LNCaP clone FGC (cell line): Measurements from ENCODE around the gene SLC17A9.
"Not testable (repeated sequence)": the region's sequence is repeated elsewhere in the genome, so short reads cannot be mapped to it uniquely, and the experiment has no call there.

Source experiments
- DNase-seq: peaks from one replicate; pipeline ENCODE4 v3.0.0-alpha.2; 2011; ENCODE audit warnings: low read depth
- H3K4me3 ChIP-seq: 2 replicates; pipeline ENCODE4 v1.5.1; 2011; ENCODE audit warnings: mild to moderate bottlenecking, low read depth, low read length, control low read depth
- CTCF ChIP-seq: IDR thresholded peaks from 2 replicates; pipeline ENCODE4 v1.5.1; 2012; ENCODE audit warnings: mild to moderate bottlenecking; ENCODE audit not compliant: control insufficient read depth, insufficient read depth; ENCODE audit errors: extremely low read depth

Gene SLC17A9

GRCh38 chr20:62921119-62921687 lies 31.3 kb upstream of the SLC17A9 start:
- no peak overlapping the region for H3K4me3 ChIP-seq
- peak; percentile 31; the same call in 1 of the 2 replicates for TF ChIP-seq CTCF
- no peak for DNase-seq

- no peak for TF ChIP-seq CTCF
- peak; percentile 95 for DNase-seq
- peak overlapping the region; percentile 37 for H3K4me3 ChIP-seq
Observed at GRCh38 chr20:62922451-62922921, 30.0 kb upstream of the SLC17A9 start.

- DNase-seq = not testable (repeated sequence)
- H3K4me3 ChIP-seq = peak overlapping the region; percentile 93
Observed at GRCh38 chr20:62923059-62923668, 29.3 kb upstream of the SLC17A9 start.

- TF ChIP-seq CTCF = no peak
- no peak for DNase-seq
- H3K4me3 ChIP-seq = peak overlapping the region; percentile 93
Observed at GRCh38 chr20:62923669-62924441, 28.7 kb upstream of the SLC17A9 start.

GRCh38 chr20:62924442-62925075 lies 27.9 kb upstream of the SLC17A9 start:
- peak overlapping the region; percentile 93 for H3K4me3 ChIP-seq
- TF ChIP-seq CTCF = no peak
- peak; percentile 74 for DNase-seq

- no peak for TF ChIP-seq CTCF
- H3K4me3 ChIP-seq = peak overlapping the region; percentile 93
- DNase-seq = no peak
Observed at GRCh38 chr20:62925076-62925419, 27.5 kb upstream of the SLC17A9 start.
